IPS-18a (cell line): Measurements from ENCODE around the gene PGAP6.
"Not testable (repeated sequence)": the region's sequence is repeated elsewhere in the genome, so short reads cannot be mapped to it uniquely, and the experiment has no call there.

Experiments
- H3K27ac ChIP-seq: one replicate; pipeline ENCODE4 v1.5.1; 2013; ENCODE audit warnings: low read length
- H3K27me3 ChIP-seq: one replicate; pipeline ENCODE4 v1.6.1; 2013; ENCODE audit warnings: mild to moderate bottlenecking, low read length; ENCODE audit not compliant: control insufficient read depth, insufficient read depth
- H3K36me3 ChIP-seq: one replicate; pipeline ENCODE4 v1.6.1; 2013; ENCODE audit warnings: low read depth, low read length; ENCODE audit not compliant: control insufficient read depth
- H3K4me1 ChIP-seq: one replicate; pipeline ENCODE4 v1.6.1; 2013; ENCODE audit warnings: low read depth, low read length; ENCODE audit not compliant: control insufficient read depth
- H3K4me3 ChIP-seq: one replicate; pipeline ENCODE4 v1.5.1; 2013; ENCODE audit warnings: low read length
- H3K9ac ChIP-seq: one replicate; pipeline ENCODE4 v1.6.1; 2013; ENCODE audit warnings: mild to moderate bottlenecking, low read length, moderate library complexity
- H3K9me3 ChIP-seq: one replicate; pipeline ENCODE4 v1.6.1; 2013; ENCODE audit warnings: low read depth, low read length; ENCODE audit not compliant: control insufficient read depth

The PGAP6 gene

DNA sequence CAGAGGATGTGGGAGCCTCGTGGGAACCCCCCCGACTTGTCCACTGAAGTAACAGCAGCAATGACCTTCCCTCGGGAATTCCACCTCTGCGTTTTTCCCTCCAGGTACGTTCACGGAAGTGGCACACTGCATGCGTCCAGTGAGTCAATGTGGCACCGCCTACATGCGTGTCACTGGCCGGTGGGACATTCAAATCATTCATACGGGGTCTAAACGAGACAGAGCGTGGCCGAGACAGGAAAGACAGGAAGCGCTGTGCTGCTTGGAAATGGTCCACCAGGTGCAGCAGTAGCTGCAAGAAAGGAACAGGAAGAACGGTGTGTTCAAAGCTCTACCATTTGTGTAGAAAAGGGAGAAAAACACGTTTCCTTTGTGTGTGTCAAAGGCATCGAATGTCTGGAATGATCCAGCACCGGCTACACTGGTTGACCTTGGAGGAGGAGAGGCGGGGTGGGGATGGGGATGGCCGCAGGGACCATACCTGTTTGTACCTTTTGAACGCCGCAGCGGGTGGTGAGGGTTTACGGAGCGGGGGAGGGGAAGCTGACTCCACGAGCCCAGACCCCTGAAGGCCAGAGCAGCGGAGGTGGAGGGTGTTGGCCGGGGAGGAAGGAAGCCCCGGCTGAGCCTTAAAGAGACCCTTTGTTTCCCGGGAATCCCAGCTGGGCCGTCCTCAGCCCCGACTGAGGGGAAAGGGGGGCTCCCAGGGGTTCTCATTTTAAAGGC lies 1.7 kb upstream of the PGAP6 start:
- Histone ChIP-seq H3K36me3 (no peaks in the 10 kb centered on the region), H3K27ac (peak overlapping the region; percentile 46), H3K27me3 (no peaks in the 10 kb centered on the region), H3K4me3 (peak overlapping the region; percentile 79), H3K9ac (peak overlapping the region; percentile 12), H3K9me3 (no peaks in the 10 kb centered on the region), H3K4me1 (peaks cover 17% of the 10 kb centered on the region)

DNA sequence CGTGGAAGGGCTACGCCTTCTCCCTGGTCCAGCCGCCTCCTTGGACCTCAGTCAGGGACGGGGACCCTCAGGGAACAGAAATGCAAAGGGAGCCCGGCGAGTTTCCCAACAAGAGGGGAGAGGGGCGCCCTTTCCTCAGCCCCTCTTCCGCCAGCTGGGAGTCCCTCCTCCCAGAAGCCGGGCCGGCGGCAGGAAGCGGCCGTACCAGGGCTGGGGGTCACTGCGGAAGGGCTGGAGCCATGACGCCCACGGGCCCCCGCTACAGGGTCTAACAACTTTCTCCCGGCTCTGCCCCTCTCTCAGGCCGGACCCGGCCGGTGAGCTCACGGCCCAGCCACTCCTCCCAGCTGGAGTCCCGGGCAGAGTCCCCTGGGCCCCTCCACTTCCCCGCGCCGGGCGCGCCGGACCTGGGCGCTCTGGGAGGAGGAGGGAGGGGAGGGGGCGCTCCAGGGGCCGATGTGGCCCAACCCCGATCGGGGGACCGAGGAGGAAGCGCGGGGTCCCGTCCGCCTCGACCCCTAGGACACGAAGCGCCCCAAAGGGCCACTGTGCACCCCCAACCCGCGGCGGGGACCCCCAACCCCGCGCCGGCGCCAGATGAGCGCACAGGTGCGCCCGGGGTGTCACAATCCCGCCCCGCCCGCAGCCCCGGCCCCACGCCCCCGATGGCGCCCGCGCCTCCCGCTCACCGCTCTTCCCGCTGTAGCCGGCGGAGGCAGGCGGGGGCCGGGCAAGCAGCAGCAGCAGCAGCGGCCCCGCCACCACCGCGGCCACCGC lies 578 bp downstream of the PGAP6 start:
- Histone ChIP-seq H3K4me3 (peak overlapping the region; percentile 80), H3K27ac (no peak overlapping the region), H3K27me3 (no peaks in the 10 kb centered on the region), H3K9me3 (no peaks in the 10 kb centered on the region), H3K9ac (peak overlapping the region; percentile 54), H3K4me1 (peaks cover 14% of the 10 kb centered on the region), H3K36me3 (peaks cover 10% of the 10 kb centered on the region)

DNA sequence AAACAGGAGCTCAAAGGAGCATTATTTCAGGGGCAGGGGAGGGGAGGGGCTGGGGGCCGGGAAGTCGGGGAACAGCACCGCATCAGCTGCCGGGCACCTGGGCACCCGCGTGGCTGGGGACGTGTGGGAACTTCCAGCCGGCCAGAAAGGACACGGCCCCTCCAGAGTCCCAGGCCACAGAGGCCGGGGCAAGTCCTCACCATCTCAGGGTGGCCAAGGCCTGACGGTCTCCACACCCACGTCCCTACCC lies 1.1 kb downstream of the PGAP6 start:
- Histone ChIP-seq H3K36me3 (peaks cover 15% of the 10 kb centered on the region), H3K9ac (peak overlapping the region; percentile 54), H3K27me3 (no peaks in the 10 kb centered on the region)

DNA sequence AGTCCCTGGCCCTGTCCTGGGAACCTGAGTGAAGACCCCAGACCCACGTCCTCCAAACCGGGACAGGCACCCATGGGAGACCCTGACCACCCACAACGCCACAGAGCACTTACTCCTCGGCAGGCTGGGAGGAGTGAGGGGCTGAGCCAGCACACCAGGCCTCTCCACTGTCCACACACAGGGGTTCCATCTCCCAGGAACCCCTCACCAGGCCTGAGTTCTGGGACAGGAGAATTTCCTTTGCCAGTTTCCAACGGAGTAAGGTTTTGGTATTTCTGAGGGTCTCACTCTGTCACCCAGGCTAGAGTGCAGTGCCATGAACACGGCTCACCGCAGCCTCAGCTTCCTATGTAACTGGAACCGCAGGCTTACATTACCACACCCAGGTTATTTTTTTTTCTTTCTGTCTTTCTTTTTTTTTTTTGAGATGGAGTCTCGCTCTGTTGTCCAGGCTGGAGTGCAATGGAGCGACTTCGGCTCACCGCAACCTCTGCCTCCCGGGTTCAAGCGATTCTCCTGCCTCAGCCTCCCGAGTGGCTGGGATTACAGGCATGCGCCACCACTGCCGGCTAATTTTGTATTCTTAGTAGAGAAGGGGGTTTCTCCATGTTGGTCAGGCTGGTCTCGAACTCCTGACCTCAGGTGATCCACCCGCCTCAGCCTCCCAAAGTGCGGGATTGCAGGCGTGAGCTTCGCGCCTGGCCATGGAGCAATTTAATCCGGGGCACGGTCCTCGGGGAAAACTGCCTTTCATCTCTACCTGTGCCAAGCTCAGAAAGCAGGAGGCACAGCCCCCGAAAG lies 1.6 kb downstream of the PGAP6 start:
- Histone ChIP-seq H3K36me3 (peaks cover 16% of the 10 kb centered on the region), H3K9me3 (no peaks in the 10 kb centered on the region), H3K4me1 (peaks cover 14% of the 10 kb centered on the region), H3K27me3 (no peaks in the 10 kb centered on the region), H3K4me3 (peak overlapping the region; percentile 80), H3K9ac (no peak overlapping the region), H3K27ac (no peak overlapping the region)

More for the DNA sequence above, 1.1 kb downstream of the PGAP6 start:
- no peaks in the 10 kb centered on the region for H3K9me3 ChIP-seq
- H3K4me3 ChIP-seq: peak overlapping the region; percentile 80
- H3K4me1 ChIP-seq: peaks cover 14% of the 10 kb centered on the region
- H3K27ac ChIP-seq: no peak overlapping the region

DNA sequence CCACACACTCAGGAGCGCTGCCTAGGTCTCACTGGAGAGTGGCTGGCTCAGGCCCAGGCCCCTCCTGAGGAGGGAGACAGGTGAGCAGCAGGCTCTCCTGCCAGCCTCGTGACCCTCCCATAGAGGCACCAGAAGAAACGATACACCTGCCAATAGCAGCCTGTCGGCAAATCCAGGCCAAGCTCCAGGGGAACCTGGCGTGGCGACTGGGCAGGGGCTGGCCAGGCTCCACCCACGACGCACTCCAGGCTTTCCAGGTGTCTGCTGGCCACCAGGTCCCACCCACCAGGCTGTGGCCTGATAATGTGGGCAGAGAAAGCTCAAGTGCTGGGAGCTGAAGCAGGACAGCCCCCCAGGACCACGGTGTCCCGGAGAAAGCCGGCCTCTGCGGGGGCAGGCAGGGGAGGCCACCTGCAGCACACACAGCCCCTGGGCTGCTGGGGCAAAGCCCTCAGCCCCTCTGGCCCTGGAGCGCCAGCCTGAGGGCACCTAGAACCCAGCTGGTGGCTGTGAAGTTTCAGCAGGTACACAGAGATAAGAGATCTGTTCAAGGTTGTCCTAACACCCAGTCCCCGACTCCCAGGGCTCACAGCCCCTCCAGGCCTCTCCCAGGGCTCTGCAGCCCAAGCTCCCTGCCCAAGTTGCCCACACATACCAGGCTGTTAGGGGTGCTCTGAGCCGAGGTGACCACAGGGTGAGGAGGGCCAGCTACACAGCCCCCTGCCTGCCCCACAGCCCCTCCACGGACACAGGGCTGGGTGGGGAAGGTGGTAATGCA lies 2.4 kb downstream of the PGAP6 start:
- no peak overlapping the region for H3K27ac ChIP-seq
- H3K4me1 ChIP-seq: peaks cover 12% of the 10 kb centered on the region
- H3K9ac ChIP-seq: no peak overlapping the region
- no peaks in the 10 kb centered on the region for H3K9me3 ChIP-seq
- peaks cover 24% of the 10 kb centered on the region for H3K36me3 ChIP-seq
- H3K4me3 ChIP-seq: no peak overlapping the region
- H3K27me3 ChIP-seq: no peaks in the 10 kb centered on the region

DNA sequence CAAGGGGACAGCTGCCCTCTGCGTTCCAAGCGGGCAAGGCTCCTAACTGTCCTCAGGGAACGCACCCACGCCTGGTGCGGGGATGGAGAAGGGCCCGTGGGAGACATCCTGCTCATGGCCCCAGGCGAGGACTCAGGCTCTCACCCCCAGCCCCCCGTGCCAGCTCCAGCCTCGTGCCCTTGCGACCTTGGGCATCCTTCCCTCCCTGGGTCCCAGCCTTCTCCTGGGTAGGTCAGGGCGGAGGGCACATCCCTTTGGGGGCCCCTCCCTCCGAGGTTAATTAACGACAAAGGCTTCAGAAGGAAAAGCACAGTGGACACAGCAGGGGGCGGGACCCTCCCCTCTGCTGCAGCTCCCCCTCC lies 3.0 kb downstream of the PGAP6 start:
- Histone ChIP-seq H3K27ac (no peak overlapping the region), H3K9ac (no peak overlapping the region), H3K9me3 (no peaks in the 10 kb centered on the region), H3K4me3 (no peak overlapping the region), H3K36me3 (peaks cover 28% of the 10 kb centered on the region), H3K27me3 (no peaks in the 10 kb centered on the region), H3K4me1 (peaks cover 7% of the 10 kb centered on the region)

DNA sequence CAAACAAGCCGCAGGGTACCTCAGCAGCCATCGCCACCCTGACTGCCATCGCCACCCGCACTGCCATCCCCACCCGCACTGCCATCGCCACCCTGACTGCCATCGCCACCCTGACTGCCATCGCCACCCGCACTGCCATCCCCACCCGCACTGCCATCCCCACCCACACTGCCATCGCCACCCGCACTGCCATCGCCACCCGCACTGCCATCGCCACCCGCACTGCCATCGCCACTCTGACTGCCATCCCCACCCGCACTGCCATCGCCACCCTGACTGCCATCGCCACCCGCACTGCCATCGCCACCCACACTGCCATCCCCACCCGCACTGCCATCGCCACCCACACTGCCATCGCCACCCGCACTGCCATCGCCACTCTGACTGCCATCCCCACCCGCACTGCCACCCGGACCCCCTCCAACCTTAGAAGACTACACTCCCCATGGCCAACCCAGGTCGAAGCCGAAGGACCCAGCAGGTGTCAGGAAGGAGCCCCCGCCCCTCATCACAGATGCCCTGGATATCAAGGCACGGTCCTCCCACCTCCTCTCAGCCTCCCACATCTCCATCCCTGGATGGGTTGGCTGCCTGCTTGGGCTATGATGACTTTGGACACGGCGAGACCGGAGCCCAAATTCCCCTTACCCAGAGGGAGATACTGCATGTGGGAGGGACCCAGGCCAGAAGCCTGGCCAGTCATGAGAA lies 3.5 kb downstream of the PGAP6 start:
- not testable (repeated sequence) for H3K9ac ChIP-seq, H3K27me3 ChIP-seq, H3K27ac ChIP-seq, H3K4me3 ChIP-seq, H3K4me1 ChIP-seq, H3K9me3 ChIP-seq
- H3K36me3 ChIP-seq: peaks cover 31% of the 10 kb centered on the region

DNA sequence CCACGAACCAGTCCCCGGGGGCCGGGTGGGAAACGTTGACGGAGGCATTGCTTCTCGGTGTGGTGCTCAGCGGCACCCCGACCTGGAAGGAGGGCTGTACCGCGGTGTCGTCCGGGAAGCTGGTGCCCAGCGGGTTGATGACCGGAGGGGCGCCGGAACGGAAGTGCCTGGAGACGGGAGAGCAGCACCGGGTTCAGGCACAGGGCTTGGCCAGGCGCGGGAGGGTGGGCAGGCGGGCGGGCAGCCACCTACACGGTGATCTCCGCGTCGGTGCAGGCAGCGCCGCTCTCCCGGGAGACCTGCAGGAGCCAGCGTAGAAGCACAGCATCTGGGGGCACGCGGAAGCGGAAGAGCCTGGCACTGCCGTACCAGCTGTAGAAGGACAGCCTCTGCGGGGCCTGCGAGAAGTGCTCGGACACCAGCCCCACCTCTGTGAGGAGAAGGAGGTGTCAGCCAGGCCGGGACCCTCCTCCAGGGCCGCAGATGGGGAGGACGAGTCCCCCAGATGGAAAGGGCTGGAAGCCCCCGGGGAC lies 4.3 kb downstream of the PGAP6 start:
- no peaks in the 10 kb centered on the region for H3K9me3 ChIP-seq
- H3K36me3 ChIP-seq: peaks cover 35% of the 10 kb centered on the region
- H3K4me3 ChIP-seq: no peak overlapping the region
- no peak overlapping the region for H3K27ac ChIP-seq
- H3K27me3 ChIP-seq: no peaks in the 10 kb centered on the region
- no peaks in the 10 kb centered on the region for H3K4me1 ChIP-seq
- H3K9ac ChIP-seq: no peak overlapping the region

DNA sequence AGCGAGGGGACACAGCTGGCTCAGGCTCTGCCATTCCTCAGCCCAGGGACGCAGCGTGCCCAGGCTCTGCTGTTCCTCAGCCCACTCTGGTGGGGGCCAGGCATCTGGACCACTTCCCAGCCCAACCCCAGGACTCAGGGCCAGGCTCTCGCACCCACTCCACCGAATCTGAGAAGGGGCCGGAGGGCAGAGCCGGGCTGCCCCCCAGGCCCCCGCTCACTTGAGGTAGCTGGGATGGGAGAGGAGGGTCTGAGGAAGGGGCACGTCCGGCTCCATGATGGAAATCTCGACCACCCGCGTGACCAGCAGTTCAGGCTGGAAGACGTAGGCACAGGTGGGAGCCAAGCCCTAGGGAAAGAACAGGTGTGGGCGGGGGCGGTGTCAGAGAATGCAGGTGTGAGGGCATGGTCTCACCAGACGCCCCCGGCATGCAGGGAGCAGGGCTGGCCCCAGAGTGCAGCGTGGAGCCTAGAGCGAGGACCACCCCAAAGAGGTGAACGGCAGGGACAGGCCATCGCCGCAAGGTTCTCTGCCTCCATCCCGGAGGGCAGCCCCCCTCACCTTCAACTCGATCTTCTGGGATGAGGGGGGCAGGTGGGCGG lies 4.9 kb downstream of the PGAP6 start:
- no peaks in the 10 kb centered on the region for H3K27me3 ChIP-seq
- no peaks in the 10 kb centered on the region for H3K4me1 ChIP-seq
- no peak overlapping the region for H3K4me3 ChIP-seq
- no peaks in the 10 kb centered on the region for H3K9me3 ChIP-seq
- peaks cover 38% of the 10 kb centered on the region for H3K36me3 ChIP-seq
- no peak overlapping the region for H3K27ac ChIP-seq
- H3K9ac ChIP-seq: no peak overlapping the region

DNA sequence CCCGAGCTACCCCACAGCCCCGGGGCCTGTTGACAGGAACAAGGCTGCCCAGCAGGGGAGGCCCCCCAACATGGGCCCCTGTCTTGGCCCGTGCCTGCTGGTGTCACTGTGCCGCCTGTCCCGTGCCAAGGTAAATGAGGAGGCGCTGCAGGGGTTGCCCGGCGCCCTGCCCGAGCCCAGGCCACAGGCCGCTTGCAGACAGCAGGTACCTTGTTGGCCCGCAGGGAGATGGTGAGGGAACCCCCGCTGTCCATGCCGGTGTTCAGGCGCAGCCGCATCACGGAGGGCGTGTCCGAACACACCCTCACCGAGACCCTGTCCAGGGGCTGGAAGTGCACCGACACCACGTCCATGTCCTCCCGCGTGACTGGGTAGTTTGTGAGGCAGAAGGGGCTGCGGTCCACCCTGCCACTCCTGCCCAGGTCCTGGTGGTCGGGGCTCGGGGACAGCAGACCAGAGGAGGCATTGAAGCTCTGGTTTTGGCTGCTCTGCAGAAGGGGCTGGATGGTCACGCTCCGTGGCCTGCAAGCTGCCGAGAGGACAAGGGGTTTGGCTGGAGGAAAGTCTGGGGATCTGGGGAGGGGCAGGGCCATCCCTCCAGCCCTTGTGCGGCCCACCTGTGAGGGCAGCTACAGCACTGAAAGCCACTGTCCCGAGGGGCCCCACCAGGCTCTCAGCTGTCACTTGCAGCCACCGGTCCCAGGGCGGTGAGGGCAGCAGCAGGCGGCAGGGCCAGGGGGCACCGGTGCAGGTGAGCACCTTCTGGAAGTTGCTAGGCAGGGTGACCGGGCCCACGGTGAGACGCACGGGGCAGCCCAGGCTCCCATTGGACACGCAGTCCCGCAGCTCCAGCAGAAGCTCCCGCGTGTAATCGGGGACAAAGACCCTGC lies 5.6 kb downstream of the PGAP6 start:
- Histone ChIP-seq H3K27ac (no peak overlapping the region), H3K4me3 (no peak overlapping the region), H3K9me3 (no peaks in the 10 kb centered on the region), H3K4me1 (no peaks in the 10 kb centered on the region), H3K27me3 (no peaks in the 10 kb centered on the region), H3K36me3 (peaks cover 44% of the 10 kb centered on the region), H3K9ac (no peak overlapping the region)
